ENCODE data around the gene CFHR2.

CFHR2 gene

GRCh38 chr1:197003132-197003531 lies 59.6 kb downstream of the CFHR2 start:
- no peak for DNase-seq

GRCh38 chr1:197008861-197009260 lies 65.3 kb downstream of the CFHR2 start:
- DNase-seq, result no peak

Measured in fibroblast of skin of right biceps (primary cell).